WTC11 (cell line): ENCODE results near the gene SMARCC2. TPM values are rescaled to one million over a fixed set of nuclear protein-coding genes. Genes with fewer than 3 reads are reported as not detected.

Experiments
- AR ChIP-seq: fragments of 250-450 bp; sonication (Bioruptor Pico); IDR thresholded peaks from 2 replicates; pipeline ENCODE4 v1.9.0; 2021; ENCODE audit warnings: mild to moderate bottlenecking
- ATF2 ChIP-seq: sonication (generic); formaldehyde crosslinking; IDR thresholded peaks from 2 replicates; pipeline ENCODE4 v1.8.1; 2022; ENCODE audit warnings: low read depth, missing genetic modification reagents, borderline replicate concordance
- E2F5 ChIP-seq: sonication (generic); formaldehyde crosslinking; IDR thresholded peaks from 2 replicates; pipeline ENCODE4 v1.8.1; 2022; ENCODE audit warnings: mild to moderate bottlenecking, moderate library complexity, missing genetic modification reagents
- ETV6 ChIP-seq: sonication (generic); formaldehyde crosslinking; IDR thresholded peaks from 2 replicates; pipeline ENCODE4 v1.8.1; 2022; ENCODE audit warnings: mild to moderate bottlenecking, missing genetic modification reagents
- FOXP1 ChIP-seq: sonication (generic); formaldehyde crosslinking; IDR thresholded peaks from 2 replicates; pipeline ENCODE4 v1.8.0; 2022; ENCODE audit warnings: missing genetic modification reagents, mild to moderate bottlenecking, moderate library complexity, borderline replicate concordance
- HMGXB4 ChIP-seq: sonication (generic); formaldehyde crosslinking; IDR thresholded peaks from 2 replicates; pipeline ENCODE4 v1.8.1; 2023; ENCODE audit warnings: mild to moderate bottlenecking, moderate library complexity, missing genetic modification reagents
- IRF1 ChIP-seq: sonication (generic); formaldehyde crosslinking; IDR thresholded peaks from 2 replicates; pipeline ENCODE4 v1.8.0; 2023; ENCODE audit warnings: missing genetic modification reagents
- KAT7 ChIP-seq: sonication (generic); formaldehyde crosslinking; IDR thresholded peaks from 2 replicates; pipeline ENCODE4 v1.8.1; 2023; ENCODE audit warnings: missing genetic modification reagents, mild to moderate bottlenecking, borderline replicate concordance
- MAX ChIP-seq: sonication (generic); formaldehyde crosslinking; IDR thresholded peaks from 2 replicates; pipeline ENCODE4 v1.8.0; 2022; ENCODE audit warnings: mild to moderate bottlenecking, missing genetic modification reagents
- NFYB ChIP-seq: sonication (generic); formaldehyde crosslinking; conservative IDR thresholded peaks from 2 replicates; pipeline ENCODE4 v1.8.0; 2022; ENCODE audit warnings: low read depth, missing genetic modification reagents
- NR1H2 ChIP-seq: sonication (generic); formaldehyde crosslinking; IDR thresholded peaks from 2 replicates; pipeline ENCODE4 v1.9.0; 2021; ENCODE audit warnings: mild to moderate bottlenecking, moderate library complexity, missing genetic modification reagents
- NR2C2 ChIP-seq: sonication (generic); formaldehyde crosslinking; IDR thresholded peaks from 2 replicates; pipeline ENCODE4 v1.8.0; 2022; ENCODE audit warnings: mild to moderate bottlenecking, missing genetic modification reagents
- TEAD4 ChIP-seq: sonication (generic); formaldehyde crosslinking; IDR thresholded peaks from 2 replicates; pipeline ENCODE4 v1.8.0; 2022; ENCODE audit warnings: mild to moderate bottlenecking, missing genetic modification reagents
- USF2 ChIP-seq: sonication (generic); formaldehyde crosslinking; IDR thresholded peaks from 2 replicates; pipeline ENCODE4 v1.8.1; 2023; ENCODE audit warnings: mild to moderate bottlenecking, missing genetic modification reagents, moderate library complexity
- ZNF281 ChIP-seq: sonication (generic); formaldehyde crosslinking; IDR thresholded peaks from 2 replicates; pipeline ENCODE4 v1.8.0; 2023; ENCODE audit warnings: mild to moderate bottlenecking, missing genetic modification reagents
- ZNF671 ChIP-seq: fragments of 250-450 bp; sonication (Bioruptor Pico); IDR thresholded peaks from 2 replicates; pipeline ENCODE4 v1.8.0; 2021; ENCODE audit warnings: mild to moderate bottlenecking
- total RNA-seq: library from RNA; stranded (reverse); gene quantifications from 3 replicates; pipeline ENCODE4 v1.2.3, GENCODE V29; 2021
- TF ChIP-seq, protein P1 (sequence below): sonication (generic); formaldehyde crosslinking; IDR thresholded peaks from 2 replicates; pipeline ENCODE4 v1.8.1; 2022; ENCODE audit warnings: mild to moderate bottlenecking, missing genetic modification reagents, moderate library complexity, borderline replicate concordance
- TF ChIP-seq, protein P2 (sequence below): sonication (generic); formaldehyde crosslinking; conservative IDR thresholded peaks from 2 replicates; pipeline ENCODE4 v1.8.1; 2023; ENCODE audit warnings: mild to moderate bottlenecking, low read depth, missing genetic modification reagents, moderate library complexity

Gene SMARCC2
- total RNA-seq, 1 experiment from 2014 or later: 76.8 TPM

- TF ChIP-seq, protein P1, sequence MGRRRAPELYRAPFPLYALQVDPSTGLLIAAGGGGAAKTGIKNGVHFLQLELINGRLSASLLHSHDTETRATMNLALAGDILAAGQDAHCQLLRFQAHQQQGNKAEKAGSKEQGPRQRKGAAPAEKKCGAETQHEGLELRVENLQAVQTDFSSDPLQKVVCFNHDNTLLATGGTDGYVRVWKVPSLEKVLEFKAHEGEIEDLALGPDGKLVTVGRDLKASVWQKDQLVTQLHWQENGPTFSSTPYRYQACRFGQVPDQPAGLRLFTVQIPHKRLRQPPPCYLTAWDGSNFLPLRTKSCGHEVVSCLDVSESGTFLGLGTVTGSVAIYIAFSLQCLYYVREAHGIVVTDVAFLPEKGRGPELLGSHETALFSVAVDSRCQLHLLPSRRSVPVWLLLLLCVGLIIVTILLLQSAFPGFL (CRISPR knock-in tag): no peak
- TF ChIP-seq ZNF281 (CRISPR knock-in tag) (no peak), USF2 (no peak), NR2C2 (CRISPR knock-in tag) (no peak), ETV6 (CRISPR knock-in tag) (no peak), FOXP1 (CRISPR knock-in tag) (peak; percentile 36; the same call in 1 of the 2 replicates), NR1H2 (CRISPR knock-in tag) (0 out of 2 replicates have a peak, but pooled peaks have one; percentile 27), IRF1 (no peak), NFYB (CRISPR knock-in tag) (no peak), KAT7 (CRISPR knock-in tag) (no peak), TEAD4 (CRISPR knock-in tag) (no peak), ZNF671 (CRISPR knock-in tag) (no peak), AR (CRISPR knock-in tag) (no peak), HMGXB4 (CRISPR knock-in tag) (peak; percentile 72), MAX (CRISPR knock-in tag) (peak; percentile 33; the same call in 1 of the 2 replicates), ATF2 (CRISPR knock-in tag) (no peak), E2F5 (CRISPR knock-in tag) (0 out of 2 replicates have a peak, but pooled peaks have one; percentile 21)
- TF ChIP-seq, protein P2, sequence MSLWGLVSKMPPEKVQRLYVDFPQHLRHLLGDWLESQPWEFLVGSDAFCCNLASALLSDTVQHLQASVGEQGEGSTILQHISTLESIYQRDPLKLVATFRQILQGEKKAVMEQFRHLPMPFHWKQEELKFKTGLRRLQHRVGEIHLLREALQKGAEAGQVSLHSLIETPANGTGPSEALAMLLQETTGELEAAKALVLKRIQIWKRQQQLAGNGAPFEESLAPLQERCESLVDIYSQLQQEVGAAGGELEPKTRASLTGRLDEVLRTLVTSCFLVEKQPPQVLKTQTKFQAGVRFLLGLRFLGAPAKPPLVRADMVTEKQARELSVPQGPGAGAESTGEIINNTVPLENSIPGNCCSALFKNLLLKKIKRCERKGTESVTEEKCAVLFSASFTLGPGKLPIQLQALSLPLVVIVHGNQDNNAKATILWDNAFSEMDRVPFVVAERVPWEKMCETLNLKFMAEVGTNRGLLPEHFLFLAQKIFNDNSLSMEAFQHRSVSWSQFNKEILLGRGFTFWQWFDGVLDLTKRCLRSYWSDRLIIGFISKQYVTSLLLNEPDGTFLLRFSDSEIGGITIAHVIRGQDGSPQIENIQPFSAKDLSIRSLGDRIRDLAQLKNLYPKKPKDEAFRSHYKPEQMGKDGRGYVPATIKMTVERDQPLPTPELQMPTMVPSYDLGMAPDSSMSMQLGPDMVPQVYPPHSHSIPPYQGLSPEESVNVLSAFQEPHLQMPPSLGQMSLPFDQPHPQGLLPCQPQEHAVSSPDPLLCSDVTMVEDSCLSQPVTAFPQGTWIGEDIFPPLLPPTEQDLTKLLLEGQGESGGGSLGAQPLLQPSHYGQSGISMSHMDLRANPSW (CRISPR knock-in tag): no peak
Observed at GRCh38 chr12:56189918-56190694, 823 bp upstream of the SMARCC2 start (continued).
